Endothelial cell of umbilical vein (primary cell): ENCODE measurements around the gene FAM184B. TPM values are rescaled to one million over a fixed set of nuclear protein-coding genes. Genes with fewer than 3 reads are reported as not detected.

ENCODE experiments used
- BruUV-seq: library from RNA; stranded (reverse); fragments of 400-500 nt; replicated peaks from 2 replicates; lab custom pipeline; 2021; lab: Mats Ljungman, UMichigan
- CTCF ChIA-PET: fragments of 300-600, 350-600 bp; sonication (Branson Sonifier 250); formaldehyde crosslinking; loops from one replicate; lab custom pipeline; 2021; ENCODE audit warnings: antibody characterized with exemption, inconsistent platforms; lab: Charles Lee
- POLR2A ChIA-PET: fragments of 300-600, 350-600 bp; sonication (Branson Sonifier 250); formaldehyde crosslinking; loops from one replicate; lab custom pipeline; 2021; ENCODE audit warnings: antibody characterized with exemption, inconsistent platforms; lab: Charles Lee
- DNase-seq: peaks from one replicate; pipeline ENCODE4 v3.0.0-alpha.2; 2011; ENCODE audit warnings: low read depth, low spot score
- FAIRE-seq: peaks from 2 replicates; lab custom pipeline; 2011; peaks lifted over from hg19 to GRCh38; lab: Jason Lieb, UNC
- H2AFZ ChIP-seq: 2 replicates; pipeline ENCODE4 v1.6.0; 2012; ENCODE audit warnings: low read depth, low read length, control low read depth, inconsistent platforms
- H3K27ac ChIP-seq: 2 replicates; pipeline ENCODE4 v1.5.1; 2011; ENCODE audit warnings: low read depth, mild to moderate bottlenecking, control low read depth, low read length, moderate library complexity; ENCODE audit not compliant: insufficient read depth
- H3K27me3 ChIP-seq, 2 experiments: 2 replicates each; pipeline versions ENCODE4 v1.6.0 to v1.6.1; 2011; ENCODE audit warnings: low read length in 2 of 2, mixed read lengths in 1 of 2; ENCODE audit not compliant: control insufficient read depth in 2 of 2, insufficient read depth in 2 of 2
- H3K36me3 ChIP-seq, 2 experiments: 2 replicates in 1 of 2; 3 replicates in 1 of 2; pipeline ENCODE4 v1.5.1; 2011; ENCODE audit warnings: low read length in 2 of 2, mild to moderate bottlenecking in 1 of 2, moderate library complexity in 1 of 2; ENCODE audit not compliant: control insufficient read depth in 2 of 2, insufficient read depth in 2 of 2; ENCODE audit errors: extremely low read depth in 1 of 2
- H3K4me1 ChIP-seq: 3 replicates; pipeline ENCODE4 v1.5.1; 2011; ENCODE audit warnings: mild to moderate bottlenecking, low read length; ENCODE audit not compliant: control insufficient read depth, insufficient read depth; ENCODE audit errors: extremely low read depth
- H3K4me2 ChIP-seq: 2 replicates; pipeline ENCODE4 v1.6.1; 2011; ENCODE audit warnings: low read length, control low read depth, mixed read lengths; ENCODE audit not compliant: insufficient read depth
- H3K4me3 ChIP-seq, 3 experiments: fragments of 200-600 bp in 1 of 3; sonication (generic), shearing (Covaris generic) in 1 of 3; replicated peaks in 1 of 3; 2 replicates each; pipeline ENCODE4 v1.5.1; 2011 to 2016; ENCODE audit warnings: control low read depth in 3 of 3, low read length in 3 of 3, mild to moderate bottlenecking in 2 of 3, inconsistent platforms in 1 of 3, low read depth in 1 of 3, moderate library complexity in 1 of 3; ENCODE audit not compliant: insufficient read depth in 1 of 3
- H3K79me2 ChIP-seq: 2 replicates; pipeline ENCODE4 v1.6.0; 2012; ENCODE audit warnings: low read length, inconsistent platforms; ENCODE audit not compliant: control insufficient read depth, insufficient read depth
- H3K9ac ChIP-seq: replicated peaks from 2 replicates; pipeline ENCODE3; 2011; ENCODE audit warnings: low read length, control low read depth; ENCODE audit not compliant: insufficient read depth; ENCODE audit errors: extremely low read depth
- H3K9me1 ChIP-seq: replicated peaks from 3 replicates; pipeline ENCODE4 v1.6.0; 2011; ENCODE audit warnings: mild to moderate bottlenecking, low read length; ENCODE audit not compliant: control insufficient read depth, insufficient read depth; ENCODE audit errors: extremely low read depth
- H3K9me3 ChIP-seq: replicated peaks from 2 replicates; pipeline ENCODE4 v1.5.1; 2012; ENCODE audit warnings: low read length, inconsistent platforms; ENCODE audit not compliant: control insufficient read depth, insufficient read depth
- H4K20me1 ChIP-seq: replicated peaks from 2 replicates; pipeline ENCODE3; 2011; ENCODE audit warnings: mild to moderate bottlenecking, low read length; ENCODE audit not compliant: control insufficient read depth, insufficient read depth; ENCODE audit errors: extremely low read depth
- EZH2 ChIP-seq: IDR thresholded peaks from 2 replicates; pipeline ENCODE4 v1.6.1; 2012; ENCODE audit warnings: borderline replicate concordance, low read depth, mild to moderate bottlenecking, moderate library complexity, low read length, inconsistent platforms; ENCODE audit not compliant: severe bottlenecking
- FOS ChIP-seq: IDR thresholded peaks from 2 replicates; pipeline ENCODE4 v1.6.1; 2011; ENCODE audit warnings: mild to moderate bottlenecking, low read length, moderate library complexity, borderline replicate concordance; ENCODE audit not compliant: insufficient read depth
- GATA2 ChIP-seq: IDR thresholded peaks from 2 replicates; pipeline ENCODE4 v1.7.0; 2011; ENCODE audit warnings: low read depth, mild to moderate bottlenecking, moderate library complexity, mixed read lengths, low read length; ENCODE audit not compliant: insufficient read length, insufficient read depth
- JUN ChIP-seq: IDR thresholded peaks from 2 replicates; pipeline ENCODE4 v1.6.1; 2011; ENCODE audit warnings: borderline replicate concordance, low read depth; ENCODE audit not compliant: insufficient read length, insufficient read depth
- MYC ChIP-seq: IDR thresholded peaks from one replicate; pipeline ENCODE4 v1.6.1; 2011; ENCODE audit warnings: mild to moderate bottlenecking, low read depth, low read length
- POLR2A ChIP-seq: IDR thresholded peaks from 2 replicates; pipeline ENCODE4 v1.6.1; 2012; ENCODE audit warnings: low read depth, mild to moderate bottlenecking, control low read depth, low read length
- POLR2AphosphoS5 ChIP-seq: IDR thresholded peaks from 2 replicates; pipeline ENCODE4 v1.6.1; 2012; ENCODE audit warnings: low read depth, mild to moderate bottlenecking, control low read depth, low read length, moderate library complexity; ENCODE audit not compliant: insufficient read depth
- dilution Hi-C: fragments of 300-500 bp; cut with MboI; formaldehyde crosslinking; loops from one replicate; pipeline ENCODE4 v1.15.0; 2019; ENCODE audit warnings: low sequenced_read_pairs; ENCODE audit not compliant: extremely low pct_ligation_motif_present
- intact Hi-C: fragments of 100-400 bp; cut with micrococcal nuclease; formaldehyde crosslinking; loops from one replicate; pipeline ENCODE4 v1.10.0; 2022
- polyA plus RNA-seq, 4 experiments: library from polyadenylated mRNA; depleted of rRNA in 3 of 4; stranded (reverse) in 3 of 4; unstranded in 1 of 4; fragments of >200 nt; gene quantifications; 2 replicates each; pipeline versions ENCODE4 v1.2.1 to v1.2.3, GENCODE V29; 2011 to 2012; ENCODE audit warnings: missing spikeins in 1 of 4
- total RNA-seq: library from RNA; stranded (reverse); gene quantifications from 2 replicates; pipeline ENCODE4 v1.2.3, GENCODE V29; 2021
- TF ChIP-seq, protein P1 (sequence below), 2 donors: IDR thresholded peaks; 1 replicate in 1 of 2; 2 replicates in 1 of 2; pipeline ENCODE4 v1.5.1; 2011; ENCODE audit warnings: low read length in 2 of 2, mild to moderate bottlenecking in 2 of 2, moderate library complexity in 2 of 2, control low read depth in 1 of 2, inconsistent platforms in 1 of 2, low read depth in 1 of 2; ENCODE audit not compliant: insufficient read depth in 1 of 2; ENCODE audit errors: extremely low read depth in 1 of 2
- TF ChIP-seq, protein P2 (sequence below): IDR thresholded peaks from 2 replicates; pipeline ENCODE4 v1.6.1; 2011; ENCODE audit not compliant: insufficient read depth, insufficient read length

FAM184B gene
- total and polyA plus RNA-seq, 2 donors (not counting 3 experiments of a cell fraction or from before 2014, with no cell fraction given) = not detected

DNA sequence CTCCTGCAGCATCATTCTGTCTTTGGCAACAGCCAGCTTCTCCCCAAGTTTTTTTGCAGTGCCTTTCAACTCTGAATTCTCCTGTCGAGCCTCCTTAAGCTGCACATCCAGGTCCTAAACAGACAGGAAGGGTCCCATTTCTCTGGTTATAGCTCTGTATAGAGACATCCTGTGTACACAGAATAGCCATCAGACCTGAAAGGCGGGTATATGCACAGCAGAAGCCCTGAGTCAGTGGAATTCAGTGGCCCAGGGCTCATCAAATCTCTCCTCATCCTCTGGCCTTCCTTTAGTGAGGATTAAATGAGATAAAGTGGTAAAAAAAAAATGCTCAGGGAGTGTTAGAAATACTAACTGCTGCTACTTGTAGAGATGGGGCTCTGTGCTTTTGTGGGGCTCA is 73.8 kb downstream of the FAM184B start:
- FAIRE-seq = no peak
- Histone ChIP-seq H3K9ac (no peak overlapping the region), H3K4me1 (no peaks in the 10 kb centered on the region), H3K4me2 (no peak overlapping the region), H3K9me1 (no peaks in the 10 kb centered on the region), H3K4me3 (no peak overlapping the region), H3K79me2 (no peaks in the 10 kb centered on the region), H2AFZ (no peak overlapping the region), H3K9me3 (no peaks in the 10 kb centered on the region), H3K36me3 (no peaks in the 10 kb centered on the region), H4K20me1 (no peaks in the 10 kb centered on the region), H3K27me3 (no peaks in the 10 kb centered on the region), H3K27ac (no peak overlapping the region)
- intact Hi-C loops = no loop called here
- no peak for DNase-seq
- TF ChIP-seq, protein P1, sequence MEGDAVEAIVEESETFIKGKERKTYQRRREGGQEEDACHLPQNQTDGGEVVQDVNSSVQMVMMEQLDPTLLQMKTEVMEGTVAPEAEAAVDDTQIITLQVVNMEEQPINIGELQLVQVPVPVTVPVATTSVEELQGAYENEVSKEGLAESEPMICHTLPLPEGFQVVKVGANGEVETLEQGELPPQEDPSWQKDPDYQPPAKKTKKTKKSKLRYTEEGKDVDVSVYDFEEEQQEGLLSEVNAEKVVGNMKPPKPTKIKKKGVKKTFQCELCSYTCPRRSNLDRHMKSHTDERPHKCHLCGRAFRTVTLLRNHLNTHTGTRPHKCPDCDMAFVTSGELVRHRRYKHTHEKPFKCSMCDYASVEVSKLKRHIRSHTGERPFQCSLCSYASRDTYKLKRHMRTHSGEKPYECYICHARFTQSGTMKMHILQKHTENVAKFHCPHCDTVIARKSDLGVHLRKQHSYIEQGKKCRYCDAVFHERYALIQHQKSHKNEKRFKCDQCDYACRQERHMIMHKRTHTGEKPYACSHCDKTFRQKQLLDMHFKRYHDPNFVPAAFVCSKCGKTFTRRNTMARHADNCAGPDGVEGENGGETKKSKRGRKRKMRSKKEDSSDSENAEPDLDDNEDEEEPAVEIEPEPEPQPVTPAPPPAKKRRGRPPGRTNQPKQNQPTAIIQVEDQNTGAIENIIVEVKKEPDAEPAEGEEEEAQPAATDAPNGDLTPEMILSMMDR (IDR thresholded peaks at IDR 0.05; ENCODE audit: extremely low read depth in 1 of 2, insufficient read depth in 1 of 2, low read depth in 1 of 2, low read length in 2 of 2) = no peak
- TF ChIP-seq EZH2 = no peak
- TF ChIP-seq, protein P2, sequence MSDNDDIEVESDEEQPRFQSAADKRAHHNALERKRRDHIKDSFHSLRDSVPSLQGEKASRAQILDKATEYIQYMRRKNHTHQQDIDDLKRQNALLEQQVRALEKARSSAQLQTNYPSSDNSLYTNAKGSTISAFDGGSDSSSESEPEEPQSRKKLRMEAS = no peak
- TF ChIP-seq GATA2 = no peak
- TF ChIP-seq POLR2A = no peak
- no peak for TF ChIP-seq FOS
- no peak for TF ChIP-seq MYC
- no peak for TF ChIP-seq JUN
- TF ChIP-seq POLR2AphosphoS5 = no peak
- ChIA-PET CTCF (no interaction called here), POLR2A (no interaction called here)
- dilution Hi-C loops = no loop called here
- BruUV-seq = no TSS peak
